ENCODE measurements around the gene KDM6B.

DNA sequence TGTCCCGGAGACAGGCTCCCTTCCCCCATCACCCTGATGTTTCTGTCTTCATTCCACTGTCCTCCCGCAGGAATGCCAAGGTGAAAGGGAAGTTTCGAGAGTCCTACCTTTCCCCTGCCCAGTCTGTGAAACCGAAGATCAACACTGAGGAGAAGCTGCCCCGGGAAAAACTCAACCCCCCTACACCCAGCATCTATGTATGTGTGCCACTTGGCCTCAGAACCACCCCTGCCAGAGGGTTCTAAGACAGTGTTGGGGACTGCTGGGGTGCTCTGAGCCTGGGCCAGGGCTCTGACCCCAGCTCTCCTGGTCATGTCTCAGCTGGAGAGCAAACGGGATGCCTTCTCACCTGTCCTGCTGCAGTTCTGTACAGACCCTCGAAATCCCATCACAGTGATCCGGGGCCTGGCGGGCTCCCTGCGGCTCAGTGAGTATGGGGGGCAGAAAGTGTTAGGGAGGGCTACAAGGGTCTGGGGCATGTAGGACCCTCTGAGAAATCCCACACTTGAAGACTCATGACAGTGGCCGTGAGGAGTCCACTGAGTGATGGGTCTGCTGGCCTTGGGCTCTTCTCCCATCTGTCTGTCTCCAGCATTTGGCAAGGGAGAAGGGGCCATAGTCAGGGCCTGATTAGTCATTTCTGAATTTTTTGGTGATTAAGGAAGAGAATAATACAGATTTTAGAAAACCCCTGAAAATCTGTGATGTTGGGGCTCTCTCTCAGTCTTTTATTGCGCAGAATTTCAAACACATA is 15.9 kb downstream of the KDM6B start:
- TF ChIP-seq EZH2 (IDR thresholded peaks at IDR 0.05; ENCODE audit: borderline replicate concordance, insufficient read depth, low read length, poor library complexity, severe bottlenecking) (no peak), RAD21 (conservative IDR thresholded peaks at IDR 0.05) (no peak), REST (IDR thresholded peaks at IDR 0.05; ENCODE audit: borderline replicate concordance) (no peak), CTCF (IDR thresholded peaks at IDR 0.05; ENCODE audit: poor library complexity, severe bottlenecking) (no peak), POLR2AphosphoS5 (IDR thresholded peaks at IDR 0.05) (no peak)

Measured in neural cell (in vitro differentiated cells).